Activated T-helper 17 cell treated with anti-CD3 and anti-CD28 coated beads, Interleukin-2, amount 50 U/mL, for 72 hours (primary cell): Measurements from ENCODE around the gene USP5. TPM values are rescaled to one million over a fixed set of nuclear protein-coding genes. Genes with fewer than 3 reads are reported as not detected.

Source experiments
- ATAC-seq: fragments of 150-1000 bp; cut with Tn5 transposase; replicated peaks from 2 replicates; pipeline ENCODE4 v1.10.0; 2021; ENCODE audit warnings: mild to moderate bottlenecking, moderate library complexity
- H3K27ac Mint-ChIP-seq: one replicate; pipeline ENCODE4 v1.8.0; 2022; ENCODE audit warnings: mixed read lengths
- H3K27me3 Mint-ChIP-seq: one replicate; pipeline ENCODE4 v1.8.0; 2022; ENCODE audit warnings: mixed read lengths
- H3K36me3 Mint-ChIP-seq: one replicate; pipeline ENCODE4 v1.8.0; 2022; ENCODE audit warnings: low read depth, mild to moderate bottlenecking, mixed read lengths
- H3K4me1 Mint-ChIP-seq: one replicate; pipeline ENCODE4 v1.8.0; 2022; ENCODE audit warnings: mixed read lengths
- H3K4me3 Mint-ChIP-seq: one replicate; pipeline ENCODE4 v1.8.0; 2022; ENCODE audit warnings: mild to moderate bottlenecking, mixed read lengths
- H3K9me3 Mint-ChIP-seq: one replicate; pipeline ENCODE4 v1.8.0; 2022; ENCODE audit warnings: mixed read lengths
- total RNA-seq, 2 donors: library from RNA; stranded (reverse); gene quantifications; one replicate each; pipeline ENCODE4 v1.2.3, GENCODE V29; 2022

USP5 gene
- total RNA-seq, 2 donors from 2014 or later, result 83.4 to 149 TPM

- no peaks in the 10 kb centered on the region for H3K27me3 Mint-ChIP-seq
- no peak for ATAC-seq
- H3K4me1 Mint-ChIP-seq, result no peaks in the 10 kb centered on the region
- peaks cover 8% of the 10 kb centered on the region for H3K36me3 Mint-ChIP-seq
- no peak overlapping the region for H3K4me3 Mint-ChIP-seq
- H3K9me3 Mint-ChIP-seq, result no peaks in the 10 kb centered on the region
- no peak overlapping the region for H3K27ac Mint-ChIP-seq
These were observed 8.6 kb upstream of the USP5 start for GRCh38 chr12:6843118-6843902.

- no peak for ATAC-seq
- Mint-ChIP-seq H3K4me3 (no peak overlapping the region), H3K27me3 (no peaks in the 10 kb centered on the region), H3K27ac (no peak overlapping the region), H3K4me1 (peaks cover 9% of the 10 kb centered on the region), H3K9me3 (no peaks in the 10 kb centered on the region), H3K36me3 (peaks cover 18% of the 10 kb centered on the region)
These were observed 6.6 kb upstream of the USP5 start for GRCh38 chr12:6845395-6845794.

DNA sequence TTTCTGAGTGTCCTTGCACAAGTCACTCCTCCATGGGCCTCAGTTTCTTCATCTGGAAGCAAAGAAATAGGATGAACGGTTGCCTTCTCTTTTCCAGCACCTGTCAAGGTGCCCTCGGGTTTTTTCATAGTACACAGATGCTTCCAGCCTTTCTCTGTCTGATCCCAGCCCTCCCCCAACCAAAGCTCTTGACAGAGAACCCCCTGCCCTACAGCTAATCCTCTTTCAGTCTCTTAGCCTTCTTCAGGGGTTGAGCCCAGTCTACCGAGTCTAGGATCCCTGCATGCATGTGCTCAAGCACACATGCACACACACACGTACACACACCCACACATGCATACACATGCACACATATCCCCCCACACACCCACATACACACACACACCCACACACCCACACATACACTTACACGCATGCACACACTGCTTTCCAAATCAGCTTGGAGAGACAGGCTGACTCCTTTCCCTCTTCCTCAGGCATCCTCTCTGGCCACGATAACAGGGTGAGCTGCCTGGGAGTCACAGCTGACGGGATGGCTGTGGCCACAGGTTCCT, 5.6 kb upstream of the USP5 start:
- H3K36me3 Mint-ChIP-seq, result peaks cover 18% of the 10 kb centered on the region
- peaks cover 11% of the 10 kb centered on the region for H3K4me1 Mint-ChIP-seq
- H3K9me3 Mint-ChIP-seq, result no peaks in the 10 kb centered on the region
- H3K4me3 Mint-ChIP-seq, result no peak overlapping the region
- ATAC-seq, result no peak
- no peaks in the 10 kb centered on the region for H3K27me3 Mint-ChIP-seq
- no peak overlapping the region for H3K27ac Mint-ChIP-seq

- peak overlapping the region; percentile 20 for H3K27ac Mint-ChIP-seq
- H3K27me3 Mint-ChIP-seq, result no peaks in the 10 kb centered on the region
- H3K9me3 Mint-ChIP-seq, result no peaks in the 10 kb centered on the region
- H3K4me1 Mint-ChIP-seq, result peaks cover 11% of the 10 kb centered on the region
- no peak for ATAC-seq
- H3K36me3 Mint-ChIP-seq, result peaks cover 24% of the 10 kb centered on the region
- H3K4me3 Mint-ChIP-seq, result no peak overlapping the region
These were observed 4.3 kb upstream of the USP5 start for GRCh38 chr12:6847676-6848075.

DNA sequence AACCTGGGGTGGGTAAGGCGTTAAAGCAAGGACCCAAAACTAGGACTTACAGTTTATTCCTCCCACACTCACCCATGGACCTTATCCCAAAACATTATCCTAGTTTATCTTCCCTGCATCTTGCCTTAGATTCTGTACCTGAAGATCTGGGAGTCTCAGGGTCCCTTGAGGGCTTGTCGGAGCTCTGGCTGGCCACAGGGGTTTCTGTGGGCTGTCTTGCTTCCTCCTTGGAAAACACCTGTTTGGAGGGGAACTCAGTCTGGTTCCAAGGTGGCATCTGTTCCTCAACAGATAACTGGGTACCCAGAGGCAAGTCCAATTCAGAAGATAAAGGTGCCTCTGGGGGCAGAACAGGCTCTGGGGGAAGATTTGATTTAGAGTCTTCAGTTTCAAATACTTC, 2.5 kb upstream of the USP5 start:
- Mint-ChIP-seq H3K27ac (peak overlapping the region; percentile 55), H3K4me1 (peaks cover 20% of the 10 kb centered on the region), H3K36me3 (peaks cover 33% of the 10 kb centered on the region), H3K27me3 (no peaks in the 10 kb centered on the region), H3K4me3 (peak overlapping the region; percentile 86), H3K9me3 (no peaks in the 10 kb centered on the region)
- ATAC-seq, result no peak

DNA sequence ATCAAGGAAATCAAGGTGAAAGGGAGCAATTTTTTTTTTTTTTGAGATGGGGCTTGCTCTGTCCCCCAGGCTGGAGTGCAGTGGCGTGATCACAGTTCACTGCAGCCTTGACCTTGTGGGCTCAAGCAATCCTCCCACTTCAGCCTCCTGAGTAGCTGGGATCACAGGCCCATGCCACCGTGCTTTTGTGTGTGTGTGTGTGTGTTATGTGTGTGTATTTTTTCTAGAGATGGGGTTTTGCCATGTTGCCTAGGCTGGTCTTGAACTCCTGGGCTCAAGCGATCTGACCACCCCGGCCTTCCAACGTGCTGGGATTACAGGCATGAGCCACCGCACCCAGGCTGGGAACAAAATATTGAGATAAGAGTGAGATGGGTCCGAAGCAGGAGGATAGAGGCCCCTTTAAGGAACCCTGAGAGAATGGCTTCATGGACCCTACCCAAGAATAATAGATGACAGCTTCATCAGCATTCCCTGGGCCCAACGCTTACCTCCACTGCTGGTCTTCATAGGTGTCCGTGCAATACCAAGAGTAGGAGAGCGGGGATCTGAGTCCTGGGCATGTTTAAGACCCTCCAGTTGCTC, 1.9 kb upstream of the USP5 start:
- ATAC-seq, result no peak
- no peaks in the 10 kb centered on the region for H3K27me3 Mint-ChIP-seq
- H3K36me3 Mint-ChIP-seq, result peaks cover 39% of the 10 kb centered on the region
- H3K9me3 Mint-ChIP-seq, result no peaks in the 10 kb centered on the region
- peak overlapping the region; percentile 86 for H3K4me3 Mint-ChIP-seq
- H3K27ac Mint-ChIP-seq, result peak overlapping the region; percentile 91
- peaks cover 20% of the 10 kb centered on the region for H3K4me1 Mint-ChIP-seq

- peaks cover 20% of the 10 kb centered on the region for H3K4me1 Mint-ChIP-seq
- peak overlapping the region; percentile 86 for H3K4me3 Mint-ChIP-seq
These were observed 1.2 kb upstream of the USP5 start for GRCh38 chr12:6850796-6851152.

GRCh38 chr12:6851153-6851920, 613 bp upstream of the USP5 start, which contains the start of gene CDCA3:
Gene CDCA3, minus strand, starts transcription at chr12:6851286. Its CDS starts 334 bp downstream, at chr12:6850952.
- Mint-ChIP-seq H3K36me3 (peaks cover 52% of the 10 kb centered on the region), H3K4me1 (peaks cover 20% of the 10 kb centered on the region), H3K27ac (peak within 1 kb of the TSS; percentile 91), H3K9me3 (no peaks in the 10 kb centered on the region), H3K4me3 (peak within 1 kb of the TSS; percentile 86), H3K27me3 (no peaks in the 10 kb centered on the region)
- ATAC-seq, result peak; percentile 67

More at GRCh38 chr12:6850796-6851152, 1.2 kb upstream of the USP5 start:
- H3K27me3 Mint-ChIP-seq, result no peaks in the 10 kb centered on the region
- H3K36me3 Mint-ChIP-seq, result peaks cover 46% of the 10 kb centered on the region
- no peak for ATAC-seq
- no peaks in the 10 kb centered on the region for H3K9me3 Mint-ChIP-seq
- H3K27ac Mint-ChIP-seq, result peak overlapping the region; percentile 91

DNA sequence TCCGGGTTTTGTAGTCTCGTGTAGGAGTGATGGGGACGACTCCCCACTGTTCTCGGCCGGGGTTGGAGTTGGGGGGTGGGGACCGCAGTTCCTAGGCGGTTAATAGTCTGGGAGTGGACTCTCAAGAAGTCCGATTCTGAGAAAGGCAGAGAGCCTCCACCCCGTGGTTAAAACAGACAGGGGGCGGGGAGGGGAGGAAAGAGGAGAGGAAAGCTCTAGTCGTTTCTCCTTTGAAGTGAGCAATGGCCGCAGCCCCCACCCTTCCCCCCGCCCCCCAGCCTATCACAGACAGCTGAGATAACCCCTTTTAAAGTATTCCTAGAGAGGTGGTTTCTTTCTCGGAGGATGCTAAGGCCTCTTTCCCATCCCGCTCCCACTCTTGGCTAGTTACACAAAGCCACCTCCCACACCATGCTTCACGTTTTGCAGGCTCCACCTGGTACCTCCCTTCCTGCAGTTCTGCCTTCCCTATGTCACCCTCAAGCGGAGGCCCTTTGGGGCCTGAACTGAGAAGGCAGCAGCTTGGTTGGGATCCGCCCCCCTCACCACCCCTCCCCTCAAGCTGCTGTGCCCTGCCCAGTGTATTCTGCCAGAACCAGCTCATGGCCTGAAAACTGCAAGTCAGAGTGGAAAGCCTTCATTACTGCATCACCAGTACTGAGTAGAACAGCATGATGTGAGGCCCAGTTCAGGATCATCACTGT, 853 bp downstream of the USP5 start:
- peak overlapping the region; percentile 91 for H3K27ac Mint-ChIP-seq
- peaks cover 20% of the 10 kb centered on the region for H3K4me1 Mint-ChIP-seq
- peak overlapping the region; percentile 86 for H3K4me3 Mint-ChIP-seq
- ATAC-seq, result peak; percentile 10
- H3K9me3 Mint-ChIP-seq, result no peaks in the 10 kb centered on the region
- H3K27me3 Mint-ChIP-seq, result no peaks in the 10 kb centered on the region
- peaks cover 59% of the 10 kb centered on the region for H3K36me3 Mint-ChIP-seq

- H3K36me3 Mint-ChIP-seq, result peaks cover 67% of the 10 kb centered on the region
- H3K4me1 Mint-ChIP-seq, result peaks cover 20% of the 10 kb centered on the region
- H3K9me3 Mint-ChIP-seq, result no peaks in the 10 kb centered on the region
- peak overlapping the region; percentile 86 for H3K4me3 Mint-ChIP-seq
- no peaks in the 10 kb centered on the region for H3K27me3 Mint-ChIP-seq
- peak overlapping the region; percentile 91 for H3K27ac Mint-ChIP-seq
- ATAC-seq, result no peak
These were observed 1.7 kb downstream of the USP5 start for GRCh38 chr12:6853626-6854025.

- H3K36me3 Mint-ChIP-seq, result peaks cover 70% of the 10 kb centered on the region
- H3K4me3 Mint-ChIP-seq, result peak overlapping the region; percentile 86
- no peaks in the 10 kb centered on the region for H3K9me3 Mint-ChIP-seq
- ATAC-seq, result no peak
- H3K27me3 Mint-ChIP-seq, result no peaks in the 10 kb centered on the region
- H3K4me1 Mint-ChIP-seq, result peaks cover 20% of the 10 kb centered on the region
- peak overlapping the region; percentile 91 for H3K27ac Mint-ChIP-seq
These were observed 2.1 kb downstream of the USP5 start for GRCh38 chr12:6854036-6854435.

- Mint-ChIP-seq H3K27ac (no peak overlapping the region), H3K36me3 (peaks cover 73% of the 10 kb centered on the region), H3K9me3 (no peaks in the 10 kb centered on the region), H3K4me3 (no peak overlapping the region), H3K27me3 (no peaks in the 10 kb centered on the region), H3K4me1 (peaks cover 12% of the 10 kb centered on the region)
- no peak for ATAC-seq
These were observed 3.4 kb downstream of the USP5 start for GRCh38 chr12:6855322-6855721.

DNA sequence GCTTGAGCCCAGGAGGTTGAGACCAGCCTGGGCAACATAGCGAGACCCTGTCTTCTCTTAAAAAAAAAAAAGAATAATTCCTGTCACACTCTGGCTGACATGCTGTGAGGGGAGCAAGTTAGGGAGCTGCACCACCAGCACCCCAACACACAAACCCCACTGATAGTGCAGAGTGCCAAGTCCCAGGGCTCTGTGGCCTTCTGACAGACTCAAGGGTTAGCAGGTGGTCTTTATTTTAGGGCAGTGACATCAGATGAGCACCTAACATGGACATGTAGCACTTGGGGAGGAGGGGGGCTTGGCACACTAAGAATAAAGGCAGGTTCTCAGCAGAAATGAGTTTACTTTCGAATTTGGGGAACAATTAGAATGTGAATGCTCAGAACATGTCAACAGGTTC, 6.8 kb downstream of the USP5 start:
- Mint-ChIP-seq H3K36me3 (peaks cover 100% of the 10 kb centered on the region), H3K4me3 (no peak overlapping the region), H3K9me3 (no peaks in the 10 kb centered on the region), H3K27me3 (no peaks in the 10 kb centered on the region), H3K4me1 (peaks cover 9% of the 10 kb centered on the region), H3K27ac (no peak overlapping the region)
- ATAC-seq, result no peak

DNA sequence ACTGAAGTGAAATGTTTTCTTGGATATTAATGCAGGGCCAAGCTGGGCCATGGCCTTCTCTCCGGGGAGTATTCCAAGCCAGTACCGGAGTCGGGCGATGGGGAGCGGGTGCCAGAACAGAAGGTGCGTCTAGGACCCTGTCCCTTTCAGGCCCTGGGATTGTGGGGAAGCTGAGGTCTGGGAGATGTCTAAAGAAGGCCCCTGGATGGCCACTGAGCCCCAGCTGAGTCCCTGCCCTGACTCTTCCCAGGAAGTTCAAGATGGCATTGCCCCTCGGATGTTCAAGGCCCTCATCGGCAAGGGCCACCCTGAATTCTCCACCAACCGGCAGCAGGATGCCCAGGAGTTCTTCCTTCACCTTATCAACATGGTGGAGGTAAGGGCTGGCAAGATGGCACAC, 8.2 kb downstream of the USP5 start:
- no peak overlapping the region for H3K27ac Mint-ChIP-seq
- H3K36me3 Mint-ChIP-seq, result peaks cover 98% of the 10 kb centered on the region
- ATAC-seq, result no peak

More for the DNA sequence above, 8.2 kb downstream of the USP5 start:
- Mint-ChIP-seq H3K9me3 (no peaks in the 10 kb centered on the region), H3K4me3 (no peak overlapping the region), H3K27me3 (no peaks in the 10 kb centered on the region), H3K4me1 (peaks cover 4% of the 10 kb centered on the region)
